Smooth muscle cell (in vitro differentiated cells): ENCODE measurements around the gene PRDM12. TPM values are rescaled to one million over a fixed set of nuclear protein-coding genes. Genes with fewer than 3 reads are reported as not detected.

ENCODE experiments used
- DNase-seq: peaks from one replicate; lab custom pipeline; 2025; ENCODE audit not compliant: unreplicated experiment; lab: John Stamatoyannopoulos, UW
- H2AFZ ChIP-seq: fragments of 200-600 bp; sonication (generic); 2 replicates; pipeline ENCODE4 v1.6.0; 2016; ENCODE audit warnings: antibody characterized with exemption, low read depth, mild to moderate bottlenecking
- H3F3A ChIP-seq: fragments of 200-600 bp; sonication (generic); 2 replicates; pipeline ENCODE4 v1.6.0; 2017; ENCODE audit warnings: antibody characterized with exemption, low read depth
- H3K27ac ChIP-seq: fragments of 200-600 bp; sonication (generic); 2 replicates; pipeline ENCODE4 v1.5.1; 2016; ENCODE audit warnings: low read depth, mild to moderate bottlenecking
- H3K27me3 ChIP-seq: fragments of 200-600 bp; sonication (generic); 2 replicates; pipeline ENCODE4 v1.6.1; 2016; ENCODE audit warnings: low read depth, mild to moderate bottlenecking
- H3K36me3 ChIP-seq: fragments of 200-600 bp; sonication (generic); 2 replicates; pipeline ENCODE4 v1.5.1; 2016; ENCODE audit warnings: low read depth
- H3K4me1 ChIP-seq: fragments of 200-600 bp; sonication (generic); 2 replicates; pipeline ENCODE4 v1.5.1; 2016; ENCODE audit warnings: low read depth
- H3K4me2 ChIP-seq: fragments of 200-600 bp; sonication (generic); 2 replicates; pipeline ENCODE4 v1.6.0; 2016; ENCODE audit warnings: mild to moderate bottlenecking
- H3K4me3 ChIP-seq: fragments of 200-600 bp; sonication (generic); 2 replicates; pipeline ENCODE4 v1.5.1; 2016; ENCODE audit warnings: mild to moderate bottlenecking
- H3K79me2 ChIP-seq: fragments of 200-600 bp; sonication (generic); 2 replicates; pipeline ENCODE4 v1.6.0; 2016; ENCODE audit warnings: low read depth, mild to moderate bottlenecking
- H3K9ac ChIP-seq: fragments of 200-600 bp; sonication (generic); 2 replicates; pipeline ENCODE4 v1.6.0; 2016; ENCODE audit warnings: low read depth
- H3K9me3 ChIP-seq: fragments of 200-600 bp; sonication (generic); replicated peaks from 2 replicates; pipeline ENCODE4 v1.5.1; 2016; ENCODE audit warnings: low read depth
- H4K20me1 ChIP-seq: fragments of 200-600 bp; sonication (generic); 2 replicates; pipeline ENCODE4 v1.6.0; 2016; ENCODE audit warnings: low read depth
- WGBS: methylation state at CpG from one replicate; pipeline ENCODE4 v1.1.7; 2016; ENCODE audit warnings: low lambda C conversion rate; 5-methylcytosine and 5-hydroxymethylcytosine counted together
- polyA plus RNA-seq: library from polyadenylated mRNA; unstranded; fragments of >200 nt; fragmentation: Nextera tagmentation; extraction: Ambion mirVana; gene quantifications from 2 replicates; pipeline ENCODE4 v1.2.1, GENCODE V29; 2016
- total RNA-seq: library from RNA; depleted of rRNA; stranded (reverse); fragments of >200 nt; gene quantifications from 2 replicates; pipeline ENCODE4 v1.2.3, GENCODE V29; 2014
- TF ChIP-seq, protein P1 (sequence below): fragments of 200-600 bp; sonication (generic); IDR thresholded peaks from 2 replicates; pipeline ENCODE4 v1.5.1; 2017; ENCODE audit warnings: borderline replicate concordance, mild to moderate bottlenecking, antibody characterized with exemption; ENCODE audit not compliant: insufficient read depth, poor library complexity, severe bottlenecking

The PRDM12 gene
- total and polyA plus RNA-seq, 2 experiments from 2014 or later: not detected

DNA sequence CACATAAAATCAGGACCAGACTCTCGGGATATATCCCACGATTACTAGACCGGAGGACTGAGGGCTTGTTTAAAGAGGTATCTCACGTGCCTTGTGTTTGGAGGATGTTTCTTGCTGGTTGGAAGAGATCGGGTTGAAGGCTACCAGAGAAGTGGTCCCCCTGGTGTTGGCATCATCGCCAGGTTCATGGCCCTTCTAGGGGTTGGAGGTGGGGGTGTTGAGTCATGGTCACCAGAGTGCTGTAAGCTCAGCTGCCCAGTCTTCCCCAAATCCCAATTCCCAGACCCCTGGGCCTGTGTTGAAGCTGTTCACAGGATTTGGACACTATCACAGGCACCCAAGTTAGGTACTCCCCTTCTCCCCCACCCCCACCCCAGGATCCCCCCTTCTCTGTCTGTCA is 29.1 kb upstream of the PRDM12 start:
- no peaks in the 10 kb centered on the region for H3K9me3 ChIP-seq
- H3K79me2 ChIP-seq: no peaks in the 10 kb centered on the region
- no peak overlapping the region for H2AFZ ChIP-seq
- H3K4me3 ChIP-seq: no peak overlapping the region
- no peaks in the 10 kb centered on the region for H3F3A ChIP-seq
- H3K4me2 ChIP-seq: no peak overlapping the region
- no peaks in the 10 kb centered on the region for H4K20me1 ChIP-seq
- H3K36me3 ChIP-seq: peaks cover 7% of the 10 kb centered on the region
- H3K9ac ChIP-seq: no peak overlapping the region
- no peak overlapping the region for H3K27ac ChIP-seq
- H3K27me3 ChIP-seq: no peaks in the 10 kb centered on the region
- TF ChIP-seq, protein P1, sequence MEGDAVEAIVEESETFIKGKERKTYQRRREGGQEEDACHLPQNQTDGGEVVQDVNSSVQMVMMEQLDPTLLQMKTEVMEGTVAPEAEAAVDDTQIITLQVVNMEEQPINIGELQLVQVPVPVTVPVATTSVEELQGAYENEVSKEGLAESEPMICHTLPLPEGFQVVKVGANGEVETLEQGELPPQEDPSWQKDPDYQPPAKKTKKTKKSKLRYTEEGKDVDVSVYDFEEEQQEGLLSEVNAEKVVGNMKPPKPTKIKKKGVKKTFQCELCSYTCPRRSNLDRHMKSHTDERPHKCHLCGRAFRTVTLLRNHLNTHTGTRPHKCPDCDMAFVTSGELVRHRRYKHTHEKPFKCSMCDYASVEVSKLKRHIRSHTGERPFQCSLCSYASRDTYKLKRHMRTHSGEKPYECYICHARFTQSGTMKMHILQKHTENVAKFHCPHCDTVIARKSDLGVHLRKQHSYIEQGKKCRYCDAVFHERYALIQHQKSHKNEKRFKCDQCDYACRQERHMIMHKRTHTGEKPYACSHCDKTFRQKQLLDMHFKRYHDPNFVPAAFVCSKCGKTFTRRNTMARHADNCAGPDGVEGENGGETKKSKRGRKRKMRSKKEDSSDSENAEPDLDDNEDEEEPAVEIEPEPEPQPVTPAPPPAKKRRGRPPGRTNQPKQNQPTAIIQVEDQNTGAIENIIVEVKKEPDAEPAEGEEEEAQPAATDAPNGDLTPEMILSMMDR: no peak
- WGBS: 95% methylated on average over 6 of the region's 6 CpGs
- no peak for DNase-seq
- H3K4me1 ChIP-seq: no peaks in the 10 kb centered on the region

DNA sequence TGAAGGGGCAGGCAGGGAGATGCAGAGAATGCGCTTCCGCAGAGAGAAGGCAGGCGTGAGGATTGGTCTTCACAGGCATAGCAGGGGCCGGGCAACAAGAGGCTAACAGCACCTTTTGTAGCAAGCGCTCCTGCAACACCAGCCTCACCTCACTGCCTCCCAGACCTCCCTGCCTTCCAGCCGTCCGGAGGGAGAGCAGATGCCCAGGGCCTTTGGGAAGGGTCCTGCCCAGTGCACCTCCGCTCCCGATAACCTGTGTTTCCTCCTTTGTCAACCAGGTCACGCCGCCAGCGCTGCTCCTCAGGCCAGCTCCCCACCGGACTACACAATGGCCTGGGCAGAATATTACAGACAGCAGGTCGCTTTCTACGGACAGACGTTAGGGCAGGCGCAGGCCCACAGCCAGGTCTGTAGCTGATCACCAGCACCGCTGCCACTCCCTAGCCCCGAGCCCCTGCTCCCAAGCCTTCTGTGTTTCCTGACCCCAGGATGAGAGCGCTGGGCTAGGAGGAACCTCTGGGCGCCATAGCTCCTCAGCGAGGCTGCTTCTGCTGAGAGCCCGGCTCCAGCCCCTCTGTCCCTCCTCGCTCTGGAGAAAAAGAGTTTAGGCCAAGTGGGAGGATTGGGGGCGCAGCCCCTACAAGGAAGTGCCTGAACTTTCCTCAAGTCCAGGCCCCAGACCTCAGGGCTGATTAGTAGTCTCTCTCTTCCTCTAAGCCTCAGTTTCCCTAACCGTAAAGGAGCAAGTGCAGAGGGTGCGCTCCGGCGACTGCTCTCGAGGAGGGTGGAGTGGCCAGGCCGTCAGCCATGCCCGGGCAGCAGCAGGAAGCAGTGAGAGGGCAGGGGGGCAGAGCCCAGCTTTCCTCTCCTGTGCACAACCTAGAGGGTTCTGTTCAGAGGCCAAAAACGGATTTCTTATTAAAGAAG is 28.4 kb upstream of the PRDM12 start:
- Histone ChIP-seq H3K4me1 (no peaks in the 10 kb centered on the region), H3K36me3 (peaks cover 7% of the 10 kb centered on the region)

DNA sequence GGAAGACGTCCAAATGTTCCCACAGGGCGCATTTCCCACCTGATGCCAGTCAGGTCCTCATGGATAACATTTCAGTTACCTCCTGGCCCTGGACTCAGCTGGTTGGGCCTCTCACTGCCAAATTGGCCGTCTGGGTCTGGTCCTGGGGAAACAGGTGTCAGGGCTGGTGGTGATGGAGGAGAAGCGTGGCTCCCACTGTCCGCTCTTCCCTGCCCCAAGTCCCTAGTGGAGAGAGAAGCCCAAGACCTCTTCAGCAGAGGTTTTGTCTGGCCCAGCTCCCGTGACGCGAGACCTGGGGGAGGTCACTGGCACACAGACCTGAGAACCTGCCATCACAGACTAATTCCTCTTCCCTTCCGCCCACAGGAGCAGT is 27.8 kb upstream of the PRDM12 start:
- Histone ChIP-seq H2AFZ (no peak overlapping the region), H3K4me1 (no peaks in the 10 kb centered on the region), H3K9ac (no peak overlapping the region), H3K36me3 (peaks cover 7% of the 10 kb centered on the region), H3K79me2 (no peaks in the 10 kb centered on the region), H3K4me2 (no peak overlapping the region), H3F3A (no peaks in the 10 kb centered on the region), H3K27ac (no peak overlapping the region), H3K9me3 (no peaks in the 10 kb centered on the region), H4K20me1 (no peaks in the 10 kb centered on the region), H3K4me3 (no peak overlapping the region), H3K27me3 (no peaks in the 10 kb centered on the region)
- TF ChIP-seq, protein P1: no peak
- 97% methylated on average over 9 of the region's 9 CpGs for WGBS
- DNase-seq: no peak

More for the DNA sequence above, 28.4 kb upstream of the PRDM12 start:
- WGBS: 97% methylated on average over 33 of the region's 33 CpGs
- no peaks in the 10 kb centered on the region for H3K79me2 ChIP-seq
- no peak for DNase-seq
- no peaks in the 10 kb centered on the region for H3K9me3 ChIP-seq
- no peaks in the 10 kb centered on the region for H3F3A ChIP-seq
- TF ChIP-seq, protein P1: no peak
- H3K9ac ChIP-seq: no peak overlapping the region
- H3K27me3 ChIP-seq: no peaks in the 10 kb centered on the region
- H3K27ac ChIP-seq: no peak overlapping the region
- no peaks in the 10 kb centered on the region for H4K20me1 ChIP-seq
- no peak overlapping the region for H3K4me2 ChIP-seq
- H3K4me3 ChIP-seq: no peak overlapping the region
- no peak overlapping the region for H2AFZ ChIP-seq
